Measurements from ENCODE around the gene TRIO.

Gene TRIO

GRCh38 chr5:14147210-14147609 lies 4.1 kb downstream of the TRIO start:
- no peaks in the 10 kb centered on the region; the same call in 1 of the 2 replicates for H3K36me3 ChIP-seq (replicated peaks; ENCODE audit: insufficient read depth, low read length)
- peaks cover 82% of the 10 kb centered on the region for H3K79me2 ChIP-seq (ENCODE audit: low read length)
- TF ChIP-seq, protein P1, sequence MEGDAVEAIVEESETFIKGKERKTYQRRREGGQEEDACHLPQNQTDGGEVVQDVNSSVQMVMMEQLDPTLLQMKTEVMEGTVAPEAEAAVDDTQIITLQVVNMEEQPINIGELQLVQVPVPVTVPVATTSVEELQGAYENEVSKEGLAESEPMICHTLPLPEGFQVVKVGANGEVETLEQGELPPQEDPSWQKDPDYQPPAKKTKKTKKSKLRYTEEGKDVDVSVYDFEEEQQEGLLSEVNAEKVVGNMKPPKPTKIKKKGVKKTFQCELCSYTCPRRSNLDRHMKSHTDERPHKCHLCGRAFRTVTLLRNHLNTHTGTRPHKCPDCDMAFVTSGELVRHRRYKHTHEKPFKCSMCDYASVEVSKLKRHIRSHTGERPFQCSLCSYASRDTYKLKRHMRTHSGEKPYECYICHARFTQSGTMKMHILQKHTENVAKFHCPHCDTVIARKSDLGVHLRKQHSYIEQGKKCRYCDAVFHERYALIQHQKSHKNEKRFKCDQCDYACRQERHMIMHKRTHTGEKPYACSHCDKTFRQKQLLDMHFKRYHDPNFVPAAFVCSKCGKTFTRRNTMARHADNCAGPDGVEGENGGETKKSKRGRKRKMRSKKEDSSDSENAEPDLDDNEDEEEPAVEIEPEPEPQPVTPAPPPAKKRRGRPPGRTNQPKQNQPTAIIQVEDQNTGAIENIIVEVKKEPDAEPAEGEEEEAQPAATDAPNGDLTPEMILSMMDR (IDR thresholded peaks at IDR 0.05; ENCODE audit: low read length): no peak
- no peak for TF ChIP-seq EZH2phosphoT487 (IDR thresholded peaks at IDR 0.05; ENCODE audit: low read length)
- TF ChIP-seq EZH2 (optimal IDR thresholded peaks at IDR 0.05; ENCODE audit: low read depth, low read length): no peak
- H3K4me1 ChIP-seq (ENCODE audit: low read length): peaks cover 9% of the 10 kb centered on the region
- H2AFZ ChIP-seq (ENCODE audit: low read length): no peak overlapping the region
- H3F3A ChIP-seq (ENCODE audit: insufficient read depth, low read length): peaks cover 17% of the 10 kb centered on the region; the same call in 1 of the 2 replicates
- H3K4me2 ChIP-seq (ENCODE audit: low read depth, low read length): no peak overlapping the region
- no peaks in the 10 kb centered on the region for H3K27me3 ChIP-seq (replicated peaks; ENCODE audit: insufficient read depth, low read length)
- no peak for DNase-seq
- no peak overlapping the region for H3K4me3 ChIP-seq (ENCODE audit: low read length)
- no peaks in the 10 kb centered on the region for H3K9me3 ChIP-seq (replicated peaks; ENCODE audit: insufficient read depth, low read length)
- H3K9ac ChIP-seq (ENCODE audit: low read length): no peak overlapping the region
- H3K27ac ChIP-seq (ENCODE audit: low read length): no peak overlapping the region
- no peaks in the 10 kb centered on the region for H3K9me2 ChIP-seq (replicated peaks; ENCODE audit: insufficient read depth, low read length)
- peaks cover 6% of the 10 kb centered on the region; the same call in 1 of the 2 replicates for H4K20me1 ChIP-seq (ENCODE audit: insufficient read depth, low read length)

DNA sequence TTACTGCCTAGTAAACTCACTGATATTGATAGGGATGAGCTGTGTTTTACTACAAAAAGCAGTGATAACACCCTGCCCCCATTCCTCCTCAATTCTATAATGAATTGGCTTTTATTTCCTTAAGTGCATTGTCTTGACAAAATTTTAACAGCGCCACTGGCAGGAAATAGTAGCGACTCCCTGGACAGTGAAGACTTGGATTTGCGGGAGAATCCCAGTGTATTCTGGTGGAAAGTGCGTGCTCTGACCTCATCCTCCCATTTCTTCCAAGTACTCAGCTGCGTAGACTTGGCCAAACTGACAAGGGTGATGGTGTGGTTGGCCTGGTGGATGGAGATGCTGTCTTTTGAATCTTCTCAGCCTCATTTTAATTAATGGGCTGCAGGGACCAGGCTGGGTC lies 5.3 kb downstream of the TRIO start:
- H4K20me1 ChIP-seq (ENCODE audit: insufficient read depth, low read length): peaks cover 13% of the 10 kb centered on the region; the same call in 1 of the 2 replicates

GRCh38 chr5:14148890-14149671 lies 5.9 kb downstream of the TRIO start:
- H3K79me2 ChIP-seq (ENCODE audit: low read length): peaks cover 96% of the 10 kb centered on the region
- H3K4me1 ChIP-seq (ENCODE audit: low read length): peaks cover 8% of the 10 kb centered on the region

More for the DNA sequence above, 5.3 kb downstream of the TRIO start:
- Histone ChIP-seq H3K4me3 (ENCODE audit: low read length) (no peak overlapping the region), H3F3A (ENCODE audit: insufficient read depth, low read length) (peaks cover 17% of the 10 kb centered on the region; the same call in 1 of the 2 replicates), H3K9me2 (replicated peaks; ENCODE audit: insufficient read depth, low read length) (no peaks in the 10 kb centered on the region), H3K4me1 (ENCODE audit: low read length) (peaks cover 8% of the 10 kb centered on the region), H3K36me3 (replicated peaks; ENCODE audit: insufficient read depth, low read length) (no peaks in the 10 kb centered on the region; the same call in 1 of the 2 replicates), H3K27ac (ENCODE audit: low read length) (no peak overlapping the region), H2AFZ (ENCODE audit: low read length) (no peak overlapping the region), H3K4me2 (ENCODE audit: low read depth, low read length) (no peak overlapping the region), H3K79me2 (ENCODE audit: low read length) (peaks cover 93% of the 10 kb centered on the region), H3K9me3 (replicated peaks; ENCODE audit: insufficient read depth, low read length) (no peaks in the 10 kb centered on the region), H3K27me3 (replicated peaks; ENCODE audit: insufficient read depth, low read length) (no peaks in the 10 kb centered on the region), H3K9ac (ENCODE audit: low read length) (no peak overlapping the region)
- TF ChIP-seq EZH2 (optimal IDR thresholded peaks at IDR 0.05; ENCODE audit: low read depth, low read length) (no peak), EZH2phosphoT487 (IDR thresholded peaks at IDR 0.05; ENCODE audit: low read length) (no peak)
- TF ChIP-seq, protein P1 (IDR thresholded peaks at IDR 0.05; ENCODE audit: low read length): no peak
- DNase-seq: no peak

More at GRCh38 chr5:14148890-14149671, 5.9 kb downstream of the TRIO start:
- no peaks in the 10 kb centered on the region for H3K27me3 ChIP-seq (replicated peaks; ENCODE audit: insufficient read depth, low read length)
- no peaks in the 10 kb centered on the region for H3K9me3 ChIP-seq (replicated peaks; ENCODE audit: insufficient read depth, low read length)
- TF ChIP-seq, protein P1 (IDR thresholded peaks at IDR 0.05; ENCODE audit: low read length): no peak
- no peak overlapping the region for H2AFZ ChIP-seq (ENCODE audit: low read length)
- no peak overlapping the region for H3K4me3 ChIP-seq (ENCODE audit: low read length)
- H3K27ac ChIP-seq (ENCODE audit: low read length): no peak overlapping the region
- H3K9ac ChIP-seq (ENCODE audit: low read length): no peak overlapping the region
- no peak overlapping the region for H3K4me2 ChIP-seq (ENCODE audit: low read depth, low read length)
- DNase-seq: no peak
- H3K9me2 ChIP-seq (replicated peaks; ENCODE audit: insufficient read depth, low read length): no peaks in the 10 kb centered on the region
- H3F3A ChIP-seq (ENCODE audit: insufficient read depth, low read length): peaks cover 15% of the 10 kb centered on the region; the same call in 1 of the 2 replicates
- H3K36me3 ChIP-seq (replicated peaks; ENCODE audit: insufficient read depth, low read length): no peaks in the 10 kb centered on the region; the same call in 1 of the 2 replicates
- H4K20me1 ChIP-seq (ENCODE audit: insufficient read depth, low read length): peaks cover 13% of the 10 kb centered on the region; the same call in 1 of the 2 replicates
